Spleen (tissue), 11 donors: ENCODE results near the gene NIPAL3. TPM values are rescaled to one million over a fixed set of nuclear protein-coding genes. Genes with fewer than 3 reads are reported as not detected.

ENCODE experiments used
- DNase-seq: peaks from one replicate; pipeline ENCODE4 v3.0.0-alpha.2; 2020
- H3K27ac ChIP-seq, 8 donors: fragments of 200-600 bp; sonication (generic) in 7 of 8; 1 replicate in 4 of 8; 2 replicates in 4 of 8; pipeline versions ENCODE4 v1.5.0 to v1.8.0; 2016 to 2021; ENCODE audit warnings: inconsistent platforms in 4 of 8, mild to moderate bottlenecking in 4 of 8, moderate library complexity in 1 of 8
- H3K27me3 ChIP-seq, 7 donors: fragments of 200-600 bp; sonication (generic) in 6 of 7; replicated peaks in 1 of 7; 1 replicate in 4 of 7; 2 replicates in 3 of 7; pipeline versions ENCODE4 v1.5.0 to v1.8.0; 2016 to 2021; ENCODE audit warnings: inconsistent platforms in 3 of 7, mild to moderate bottlenecking in 1 of 7
- H3K36me3 ChIP-seq, 6 donors: fragments of 200-600 bp; sonication (generic) in 5 of 6; 1 replicate in 4 of 6; 2 replicates in 2 of 6; pipeline versions ENCODE4 v1.5.0 to v1.8.0; 2016 to 2021; ENCODE audit warnings: inconsistent platforms in 2 of 6
- H3K4me1 ChIP-seq, 6 donors: fragments of 200-600 bp; sonication (generic) in 5 of 6; 1 replicate in 3 of 6; 2 replicates in 3 of 6; pipeline versions ENCODE4 v1.5.0 to v1.8.0; 2016 to 2021; ENCODE audit warnings: inconsistent platforms in 3 of 6
- H3K4me3 ChIP-seq, 8 donors: fragments of 200-600 bp; sonication (generic) in 7 of 8; 1 replicate in 4 of 8; 2 replicates in 4 of 8; pipeline versions ENCODE4 v1.5.0 to v1.8.0; 2016 to 2021; ENCODE audit warnings: inconsistent platforms in 4 of 8, mild to moderate bottlenecking in 4 of 8, moderate library complexity in 2 of 8
- H3K9me3 ChIP-seq, 8 donors: fragments of 200-600 bp; sonication (generic) in 7 of 8; 1 replicate in 4 of 8; 2 replicates in 4 of 8; pipeline versions ENCODE4 v1.5.0 to v1.8.0; 2016 to 2021; ENCODE audit warnings: inconsistent platforms in 4 of 8
- POLR2A ChIP-seq, 3 donors: fragments of 450-650 bp; IDR thresholded peaks; one replicate each; pipeline ENCODE4 v1.5.1; 2017; ENCODE audit warnings: antibody characterized with exemption in 3 of 3, mild to moderate bottlenecking in 1 of 3
- POLR2AphosphoS5 ChIP-seq, 3 donors: sonication (generic); formaldehyde crosslinking; IDR thresholded peaks; one replicate each; pipeline ENCODE4 v1.5.1; 2017; ENCODE audit warnings: antibody characterized with exemption in 3 of 3
- WGBS, 5 donors: extraction: QIAGEN DNeasy Blood & Tissue Kit in 3 of 5; methylation state at CpG; one replicate each; pipeline versions ENCODE4 v1.1.5 to v1.1.7; 2013 to 2018; 5-methylcytosine and 5-hydroxymethylcytosine counted together
- intact Hi-C: fragments of 100-400 bp; cut with DNase I; formaldehyde crosslinking; loops from one replicate; pipeline ENCODE4 v1.15.0; 2023; ENCODE audit warnings: low total_unique reads
- polyA plus RNA-seq, 3 donors: library from polyadenylated mRNA; stranded (reverse); fragments of 200-250 nt; gene quantifications; one replicate each; pipeline ENCODE4 v1.2.1, GENCODE V29; 2013
- total RNA-seq, 7 donors: library from RNA; depleted of rRNA in 3 of 7; stranded (reverse); fragments of >200 nt in 3 of 7; fragmentation: NEBNext Ultra II Directional in 4 of 7; extraction: Animal tissue kit (Norgen Biotek cat#: 25700) in 4 of 7; gene quantifications; one replicate each; pipeline versions ENCODE4 v1.1.0 to v1.2.1, GENCODE V29; 2016 to 2021
- TF ChIP-seq, protein P1 (sequence below), 11 experiments: fragments of 200-600 bp in 7 of 11; fragments of 450-650 bp in 4 of 11; sonication (generic) in 4 of 11; IDR thresholded peaks in 8 of 11; conservative IDR thresholded peaks in 3 of 11; 1 replicate in 7 of 11; 2 replicates in 4 of 11; pipeline versions ENCODE4 v1.4.0 to v1.8.0; 2016 to 2021; ENCODE audit warnings: antibody characterized with exemption in 11 of 11, inconsistent platforms in 4 of 11, mild to moderate bottlenecking in 1 of 11
- donor health status: healthy with polysubstance abuse.
- donor health status: DM: no; HTN: no; CAD: no; lungs with moderate emphysema.
- donor health status: DM: no; HTN: no; CAD: no.
- donor health status: Bipolar disorder and iron deficiency.
- donor health status: healthy.
- donor health status: DM: no; HTN: no; CAD: no.
- donor health status: DM: yes; HTN: yes; CAD: no.

The NIPAL3 gene
- total and polyA plus RNA-seq, 10 donors = 5.3 to 49.2 (median 24.7) TPM

DNA sequence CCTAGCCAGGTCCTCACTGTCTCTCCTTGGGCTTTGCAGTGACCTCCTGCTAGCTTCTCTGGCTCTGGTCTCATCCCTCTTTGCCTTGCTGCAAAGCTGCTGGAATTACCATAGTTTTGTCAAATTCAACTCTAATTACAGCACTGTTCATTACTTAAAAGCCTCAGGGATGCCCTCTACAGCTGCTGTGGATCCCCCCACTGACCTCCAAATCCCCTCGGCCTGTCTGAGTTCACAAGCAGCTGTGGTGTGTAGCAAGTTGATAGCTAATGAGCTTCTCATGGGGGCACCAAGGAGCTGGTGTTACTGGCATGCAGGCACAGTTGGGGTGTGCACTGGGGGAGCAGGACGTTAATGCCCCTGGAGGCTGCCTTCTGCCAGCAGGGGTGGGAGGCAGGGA, 24.8 kb downstream of the NIPAL3 start:
- H3K36me3 ChIP-seq = peaks cover 0 to 84% (median 35%) of the 10 kb centered on the region in 6 donors
- TF ChIP-seq POLR2AphosphoS5 (IDR thresholded peaks at IDR 0.05) (no peak), POLR2A (IDR thresholded peaks at IDR 0.05) (no peak)
- TF ChIP-seq, protein P1, sequence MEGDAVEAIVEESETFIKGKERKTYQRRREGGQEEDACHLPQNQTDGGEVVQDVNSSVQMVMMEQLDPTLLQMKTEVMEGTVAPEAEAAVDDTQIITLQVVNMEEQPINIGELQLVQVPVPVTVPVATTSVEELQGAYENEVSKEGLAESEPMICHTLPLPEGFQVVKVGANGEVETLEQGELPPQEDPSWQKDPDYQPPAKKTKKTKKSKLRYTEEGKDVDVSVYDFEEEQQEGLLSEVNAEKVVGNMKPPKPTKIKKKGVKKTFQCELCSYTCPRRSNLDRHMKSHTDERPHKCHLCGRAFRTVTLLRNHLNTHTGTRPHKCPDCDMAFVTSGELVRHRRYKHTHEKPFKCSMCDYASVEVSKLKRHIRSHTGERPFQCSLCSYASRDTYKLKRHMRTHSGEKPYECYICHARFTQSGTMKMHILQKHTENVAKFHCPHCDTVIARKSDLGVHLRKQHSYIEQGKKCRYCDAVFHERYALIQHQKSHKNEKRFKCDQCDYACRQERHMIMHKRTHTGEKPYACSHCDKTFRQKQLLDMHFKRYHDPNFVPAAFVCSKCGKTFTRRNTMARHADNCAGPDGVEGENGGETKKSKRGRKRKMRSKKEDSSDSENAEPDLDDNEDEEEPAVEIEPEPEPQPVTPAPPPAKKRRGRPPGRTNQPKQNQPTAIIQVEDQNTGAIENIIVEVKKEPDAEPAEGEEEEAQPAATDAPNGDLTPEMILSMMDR (IDR thresholded peaks at IDR 0.05 in 8 of 11, conservative IDR thresholded peaks at IDR 0.05 in 3 of 11) = no peak
- no peaks in the 10 kb centered on the region for H3K9me3 ChIP-seq
- peaks cover 0 to 13% (median 0%) of the 10 kb centered on the region in 6 donors for H3K4me1 ChIP-seq
- WGBS, 5 donors = 85 to 93% (median 92%) methylated on average over 2 of the region's 2 CpGs
- intact Hi-C loops = no loop called here
- H3K27me3 ChIP-seq = no peaks in the 10 kb centered on the region
- H3K27ac ChIP-seq = no peak overlapping the region
- no peak overlapping the region for H3K4me3 ChIP-seq
- DNase-seq = no peak

DNA sequence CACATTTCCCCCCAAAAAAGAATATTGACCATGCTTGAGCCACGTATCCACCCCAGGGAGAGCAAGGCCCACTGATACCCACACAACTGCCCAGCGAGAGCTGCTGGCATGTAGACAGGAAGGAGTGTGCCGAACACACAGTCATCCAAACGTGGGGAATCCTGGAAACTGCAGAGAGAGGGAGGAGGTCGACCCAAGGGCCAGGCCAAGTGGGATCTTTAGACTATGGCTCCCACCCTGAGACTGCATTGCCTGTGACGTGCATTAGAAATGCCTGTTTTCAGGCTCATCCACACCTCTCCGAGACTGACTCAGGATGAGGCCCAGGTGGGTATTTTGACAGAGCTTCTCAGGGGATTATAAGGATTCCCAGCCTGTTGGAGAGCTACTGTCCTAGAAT, 25.9 kb downstream of the NIPAL3 start:
- intact Hi-C loops = no loop called here
- no peak for TF ChIP-seq POLR2AphosphoS5 (IDR thresholded peaks at IDR 0.05)
- TF ChIP-seq, protein P1 (IDR thresholded peaks at IDR 0.05 in 8 of 11, conservative IDR thresholded peaks at IDR 0.05 in 3 of 11) = no peak
- TF ChIP-seq POLR2A (IDR thresholded peaks at IDR 0.05) = no peak
- H3K9me3 ChIP-seq = no peaks in the 10 kb centered on the region
- H3K4me1 ChIP-seq = peaks cover 0 to 14% (median 0%) of the 10 kb centered on the region in 6 donors
- peaks cover 0 to 84% (median 35%) of the 10 kb centered on the region in 6 donors for H3K36me3 ChIP-seq
- H3K27me3 ChIP-seq = no peaks in the 10 kb centered on the region
- H3K4me3 ChIP-seq = no peak overlapping the region
- WGBS, 5 donors = 91 to 95% (median 93%) methylated on average over 7 of the region's 7 CpGs
- no peak overlapping the region for H3K27ac ChIP-seq
- no peak for DNase-seq

DNA sequence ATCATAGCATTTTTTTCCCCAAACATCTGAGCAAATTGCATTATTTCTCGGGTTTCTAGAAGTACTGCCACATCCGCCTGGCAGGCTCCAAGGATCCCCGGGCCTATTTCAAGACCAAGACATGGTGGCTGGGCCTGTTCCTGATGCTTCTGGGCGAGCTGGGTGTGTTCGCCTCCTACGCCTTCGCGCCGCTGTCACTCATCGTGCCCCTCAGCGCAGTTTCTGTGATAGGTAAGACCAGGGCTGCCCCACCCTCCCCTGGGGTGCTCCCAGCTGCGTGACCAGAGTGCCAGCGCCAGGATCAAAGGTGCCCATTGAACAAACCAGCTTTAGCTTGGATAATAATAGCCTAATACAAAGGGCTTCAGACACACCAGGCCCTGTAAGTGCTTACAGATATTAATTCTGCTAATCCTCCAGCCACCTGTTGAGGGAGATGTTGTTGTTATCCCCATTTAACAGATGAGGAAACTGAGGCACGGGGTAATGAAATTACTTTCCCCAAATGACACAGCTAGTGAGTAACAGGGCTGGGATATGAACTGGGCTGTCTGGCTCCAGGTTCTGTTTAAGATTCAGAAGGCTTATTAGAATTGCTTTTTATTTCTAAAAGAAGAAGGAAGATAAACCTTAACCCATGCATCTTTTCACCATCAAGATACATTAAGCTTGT, 26.5 kb downstream of the NIPAL3 start:
- Histone ChIP-seq H3K9me3 (no peaks in the 10 kb centered on the region), H3K36me3 (peaks cover 0 to 87% (median 35%) of the 10 kb centered on the region in 6 donors), H3K4me3 (no peak overlapping the region), H3K27me3 (no peaks in the 10 kb centered on the region), H3K27ac (no peak overlapping the region), H3K4me1 (peaks cover 0 to 14% (median 0%) of the 10 kb centered on the region in 6 donors)
- no peak for DNase-seq
- 95 to 97% (median 97%) methylated on average over 8 to 14 of the region's 14 CpGs for WGBS, 5 donors
- intact Hi-C loops = no loop called here
- TF ChIP-seq POLR2A (IDR thresholded peaks at IDR 0.05) (no peak), POLR2AphosphoS5 (IDR thresholded peaks at IDR 0.05) (no peak)
- TF ChIP-seq, protein P1 (IDR thresholded peaks at IDR 0.05 in 8 of 11, conservative IDR thresholded peaks at IDR 0.05 in 3 of 11) = no peak

DNA sequence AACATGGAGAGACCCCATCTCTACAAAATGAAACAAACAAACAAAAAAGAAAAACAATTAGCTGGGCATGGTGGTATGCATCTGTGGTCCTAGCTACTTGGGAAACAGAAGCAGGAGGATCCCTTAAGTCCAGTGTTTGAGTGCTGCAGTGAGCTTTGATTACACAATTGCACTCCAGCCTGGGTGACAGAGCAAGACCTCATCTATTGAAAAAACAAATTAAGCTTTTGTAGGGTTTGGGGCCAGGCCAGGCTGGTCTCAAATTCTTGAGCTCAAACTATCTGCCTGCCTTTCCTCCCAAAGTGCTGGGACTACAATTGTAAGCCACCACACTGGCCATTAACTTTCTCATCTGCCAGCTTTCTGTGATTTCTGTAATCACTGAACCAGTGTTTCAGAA, 27.2 kb downstream of the NIPAL3 start:
- TF ChIP-seq POLR2AphosphoS5 (IDR thresholded peaks at IDR 0.05) = no peak
- TF ChIP-seq, protein P1 (IDR thresholded peaks at IDR 0.05 in 8 of 11, conservative IDR thresholded peaks at IDR 0.05 in 3 of 11) = no peak
- TF ChIP-seq POLR2A (IDR thresholded peaks at IDR 0.05) = no peak
- Histone ChIP-seq H3K4me3 (no peak overlapping the region), H3K4me1 (peaks cover 0 to 14% (median 0%) of the 10 kb centered on the region in 6 donors), H3K36me3 (peaks cover 0 to 91% (median 35%) of the 10 kb centered on the region in 6 donors), H3K27me3 (no peaks in the 10 kb centered on the region), H3K9me3 (no peaks in the 10 kb centered on the region), H3K27ac (no peak overlapping the region)
- intact Hi-C loops = no loop called here
- no peak for DNase-seq
